Fibroblast of peridontal ligament (primary cell): ENCODE results near the gene IQSEC3.

Experiments
- DNase-seq: peaks from one replicate; pipeline ENCODE4 v3.0.0-alpha.2; 2010; ENCODE audit errors: extremely low read depth

Gene IQSEC3

GRCh38 chr12:138898-139534 lies 72.4 kb downstream of the IQSEC3 start:
- no peak for DNase-seq

- DNase-seq: peak; percentile 1
Measured at GRCh38 chr12:139585-139984, 73.0 kb downstream of the IQSEC3 start.

- DNase-seq: no peak
Measured at GRCh38 chr12:140162-140561, 73.6 kb downstream of the IQSEC3 start.

- DNase-seq: no peak
Measured at GRCh38 chr12:143964-144649, 77.5 kb downstream of the IQSEC3 start.

DNA sequence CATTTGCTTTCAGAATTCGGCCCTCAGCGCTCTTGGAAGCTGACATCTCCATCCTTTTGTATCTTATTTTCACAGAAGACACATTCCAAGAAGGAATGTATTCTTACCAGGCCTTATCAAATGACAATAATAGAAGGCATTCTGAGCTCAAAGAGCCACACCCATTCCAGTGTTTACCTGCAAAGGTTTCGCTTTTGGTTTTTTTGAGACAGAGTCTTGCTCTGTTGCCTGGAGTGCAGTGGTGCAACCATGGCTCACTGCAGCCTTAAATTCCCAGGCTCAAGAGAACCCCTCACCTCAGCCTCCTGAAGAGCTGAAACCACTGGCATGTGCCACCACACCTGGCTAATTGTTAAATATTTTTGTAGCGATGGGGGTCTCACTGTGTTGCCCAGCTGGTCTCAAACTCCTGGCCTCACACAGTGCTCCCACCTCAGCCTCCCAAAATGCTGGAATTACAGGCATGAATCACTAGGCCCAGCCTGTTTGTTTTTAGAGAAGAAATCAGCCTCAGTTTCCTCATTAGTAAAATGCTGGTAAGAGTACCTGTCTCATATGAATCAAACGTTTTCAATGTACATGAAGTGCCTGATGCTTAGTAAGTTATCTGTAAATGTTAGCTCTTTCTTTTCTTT lies 78.2 kb downstream of the IQSEC3 start:
- DNase-seq: no peak

GRCh38 chr12:145369-145960 lies 78.9 kb downstream of the IQSEC3 start:
- DNase-seq: no peak

DNA sequence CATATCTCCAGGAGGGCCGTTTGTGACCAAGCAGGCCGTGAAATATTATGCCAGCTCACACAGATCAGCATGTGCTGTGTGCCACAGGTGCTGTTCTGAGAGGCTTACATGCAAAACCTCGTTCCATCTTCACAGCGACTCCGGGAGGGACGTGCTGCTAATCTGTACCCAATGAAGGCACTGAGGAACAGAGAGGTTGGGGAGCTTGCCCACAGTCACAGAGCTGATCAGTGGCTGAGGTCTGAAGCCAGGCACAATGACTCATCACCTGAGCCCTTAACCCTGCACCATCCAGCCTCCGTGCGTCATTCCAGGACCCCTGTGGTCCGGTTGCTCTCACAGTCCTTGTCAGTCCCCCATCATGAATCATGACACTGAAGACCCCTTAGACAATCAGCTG lies 80.7 kb downstream of the IQSEC3 start:
- DNase-seq: no peak

GRCh38 chr12:148676-149416 lies 82.3 kb downstream of the IQSEC3 start:
- DNase-seq: no peak

DNA sequence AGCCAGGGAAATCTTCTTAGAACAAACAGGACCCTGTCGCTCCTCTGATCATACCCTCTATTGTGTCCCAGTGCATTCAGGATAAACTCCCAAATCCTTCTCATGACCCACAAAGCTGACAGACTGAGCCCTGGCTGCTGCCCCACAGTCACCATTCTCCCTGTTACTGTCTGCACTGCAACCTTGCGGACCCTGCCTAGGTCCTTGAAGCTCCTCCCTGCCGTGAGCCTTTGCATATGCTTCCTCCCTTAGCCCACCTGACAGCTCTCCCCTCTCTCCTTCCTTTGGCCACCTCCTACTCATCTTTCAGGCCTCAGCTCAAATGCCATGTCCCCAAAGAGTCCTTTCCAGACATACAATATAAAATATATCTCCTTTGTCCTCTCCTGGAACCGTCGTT lies 85.0 kb downstream of the IQSEC3 start:
- DNase-seq: no peak

GRCh38 chr12:152440-152839 lies 85.9 kb downstream of the IQSEC3 start:
- DNase-seq: peak; percentile 8

GRCh38 chr12:153080-153746 lies 86.6 kb downstream of the IQSEC3 start:
- peak; percentile 2 for DNase-seq

GRCh38 chr12:154058-154457 lies 87.5 kb downstream of the IQSEC3 start:
- DNase-seq: no peak

GRCh38 chr12:155006-155405 lies 88.4 kb downstream of the IQSEC3 start:
- no peak for DNase-seq

- DNase-seq: no peak
Measured at GRCh38 chr12:155646-156045, 89.1 kb downstream of the IQSEC3 start.

DNA sequence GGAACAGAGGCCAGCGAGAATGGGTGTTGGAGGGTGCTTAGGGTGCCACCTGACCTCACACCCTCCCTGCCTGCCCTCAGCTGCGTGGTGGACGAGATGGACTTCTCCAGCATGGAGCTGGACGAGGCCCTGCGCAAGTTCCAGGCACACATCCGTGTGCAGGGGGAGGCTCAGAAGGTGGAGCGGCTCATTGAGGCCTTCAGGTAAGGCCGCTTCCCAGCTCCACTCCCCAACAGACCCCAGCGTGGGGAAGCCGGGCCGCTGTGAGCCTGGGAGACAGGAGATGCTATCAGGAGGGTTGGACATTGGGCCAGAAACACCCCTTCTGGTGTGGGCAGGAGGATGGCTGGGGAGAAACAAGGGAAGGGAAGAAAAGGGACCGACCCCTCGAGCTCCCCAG lies 90.4 kb downstream of the IQSEC3 start:
- no peak for DNase-seq

DNA sequence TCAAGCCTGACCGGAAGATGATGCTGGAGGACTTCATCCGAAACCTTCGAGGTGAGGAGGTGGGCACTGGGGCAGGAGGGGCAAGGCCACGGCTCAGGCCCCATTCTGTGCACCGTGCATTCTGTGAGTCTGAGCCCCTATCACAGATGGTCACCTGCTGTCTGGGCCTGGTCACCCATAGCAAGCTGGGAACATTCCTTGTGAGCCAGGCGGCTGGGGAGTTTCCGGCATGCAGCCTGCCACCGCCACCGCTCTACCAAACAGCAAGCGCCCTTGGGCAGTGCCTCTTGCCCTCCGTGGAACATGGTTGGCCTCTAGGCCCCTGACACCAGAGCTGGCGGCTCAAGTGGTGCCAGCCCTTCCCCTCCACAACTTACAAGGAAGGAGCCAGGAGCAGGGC lies 91.1 kb downstream of the IQSEC3 start:
- no peak for DNase-seq

- no peak for DNase-seq
Measured at GRCh38 chr12:159156-159782, 92.7 kb downstream of the IQSEC3 start.

- no peak for DNase-seq
Measured at GRCh38 chr12:160858-161257, 94.3 kb downstream of the IQSEC3 start.

- no peak for DNase-seq
Measured at GRCh38 chr12:161823-162222, 95.3 kb downstream of the IQSEC3 start.

DNA sequence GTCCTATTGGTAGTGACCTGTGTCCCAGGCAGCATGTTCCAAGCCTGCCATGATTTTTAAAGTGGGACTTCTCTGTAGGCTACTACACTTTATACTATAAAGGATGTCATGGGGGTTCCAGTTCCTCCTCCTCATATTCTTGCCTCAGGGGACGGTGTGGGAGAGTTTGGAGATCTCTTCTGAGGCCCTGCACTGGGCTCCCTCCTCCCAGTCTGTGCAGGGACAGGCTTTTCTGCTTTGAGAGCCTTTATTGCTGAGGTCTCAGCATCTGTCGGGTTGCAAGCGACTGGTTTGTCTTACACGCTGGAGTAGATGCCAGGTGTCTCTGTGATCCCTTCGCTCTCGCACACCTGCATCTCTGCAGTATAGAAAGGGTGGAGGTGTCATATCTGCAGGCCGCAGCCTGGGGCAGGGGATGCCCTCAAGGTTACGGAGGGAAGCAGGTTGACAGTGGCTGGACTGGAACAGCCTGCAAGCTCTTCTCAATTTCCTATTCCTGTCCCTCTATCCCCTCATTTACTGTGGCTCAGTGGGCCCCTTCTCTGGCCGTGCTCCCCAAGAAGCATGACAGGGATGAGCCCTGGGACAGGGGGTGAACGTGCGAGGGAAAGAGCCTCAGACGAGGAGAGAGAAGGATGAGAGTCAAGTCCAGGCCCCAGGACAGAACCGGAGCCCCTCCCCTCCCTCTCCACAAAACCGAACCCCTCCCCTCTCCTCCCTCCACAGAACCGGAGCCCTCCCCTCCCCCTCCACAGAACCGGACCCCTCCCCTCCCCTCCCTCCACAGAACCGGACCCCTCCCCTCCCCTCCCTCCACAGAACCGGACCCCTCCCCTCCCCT lies 96.1 kb downstream of the IQSEC3 start:
- DNase-seq: no peak
